HL-60 (cell line): ENCODE measurements around the gene FMN1.

ENCODE experiments used
- DNase-seq, 2 experiments: peaks; one replicate each; pipeline ENCODE4 v3.0.0-alpha.2; 2010 to 2020; ENCODE audit warnings: low read depth in 1 of 2, low spot score in 1 of 2
- H3K27ac ChIP-seq: fragments of 250-450 bp; sonication (Bioruptor Pico); replicated peaks from 2 replicates; pipeline ENCODE4 v1.5.1; 2020; ENCODE audit warnings: mild to moderate bottlenecking, moderate library complexity
- H3K27me3 ChIP-seq: fragments of 250-450 bp; sonication (Bioruptor Pico); 2 replicates; pipeline ENCODE4 v1.5.1; 2021; ENCODE audit warnings: mild to moderate bottlenecking, moderate library complexity; ENCODE audit not compliant: insufficient read depth, poor library complexity, severe bottlenecking
- H3K4me3 ChIP-seq: replicated peaks from 2 replicates; pipeline ENCODE4 v1.5.1; 2011; ENCODE audit warnings: mild to moderate bottlenecking, control low read depth, low read length; ENCODE audit not compliant: insufficient read depth
- GABPA ChIP-seq: IDR thresholded peaks from 2 replicates; pipeline ENCODE4 v1.6.1; 2012; ENCODE audit warnings: low read depth
- POLR2AphosphoS5 ChIP-seq: IDR thresholded peaks from 2 replicates; pipeline ENCODE4 v1.6.1; 2012; ENCODE audit warnings: low read depth
- SPI1 ChIP-seq: IDR thresholded peaks from 2 replicates; pipeline ENCODE4 v1.6.1; 2012; ENCODE audit warnings: low read depth, mild to moderate bottlenecking, borderline replicate concordance
- TF ChIP-seq, protein P1 (sequence below): IDR thresholded peaks from 2 replicates; pipeline ENCODE4 v1.6.1; 2012; ENCODE audit warnings: low read depth; ENCODE audit not compliant: insufficient replicate concordance
- TF ChIP-seq, protein P2 (sequence below): IDR thresholded peaks from one replicate; pipeline ENCODE4 v1.5.1; 2011; ENCODE audit warnings: low read length, control low read depth, inconsistent platforms; ENCODE audit not compliant: insufficient read depth

FMN1 gene

DNA sequence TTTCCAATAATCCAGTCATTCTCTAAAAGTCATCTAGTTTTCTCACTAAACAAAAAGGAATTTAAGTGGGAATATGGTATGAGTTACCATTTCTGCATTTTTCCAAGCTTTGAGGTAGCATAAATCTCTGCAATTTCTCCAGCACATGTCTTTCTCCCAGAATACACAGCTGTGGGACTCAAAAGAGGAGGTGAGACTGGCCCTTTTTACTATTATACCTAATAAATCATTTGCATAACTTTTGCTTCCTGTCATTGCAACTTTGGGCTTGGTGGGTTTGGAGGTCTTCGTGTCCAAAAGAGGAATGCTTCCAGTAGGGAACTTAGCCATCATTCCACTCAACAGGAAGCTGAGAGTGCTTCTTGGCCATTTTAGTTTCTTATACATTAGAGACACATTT lies 94.8 kb downstream of the FMN1 start:
- Histone ChIP-seq H3K4me3 (no peak overlapping the region), H3K27ac (no peak overlapping the region), H3K27me3 (no peaks in the 10 kb centered on the region)
- TF ChIP-seq GABPA, result no peak
- TF ChIP-seq POLR2AphosphoS5, result no peak
- TF ChIP-seq, protein P1, sequence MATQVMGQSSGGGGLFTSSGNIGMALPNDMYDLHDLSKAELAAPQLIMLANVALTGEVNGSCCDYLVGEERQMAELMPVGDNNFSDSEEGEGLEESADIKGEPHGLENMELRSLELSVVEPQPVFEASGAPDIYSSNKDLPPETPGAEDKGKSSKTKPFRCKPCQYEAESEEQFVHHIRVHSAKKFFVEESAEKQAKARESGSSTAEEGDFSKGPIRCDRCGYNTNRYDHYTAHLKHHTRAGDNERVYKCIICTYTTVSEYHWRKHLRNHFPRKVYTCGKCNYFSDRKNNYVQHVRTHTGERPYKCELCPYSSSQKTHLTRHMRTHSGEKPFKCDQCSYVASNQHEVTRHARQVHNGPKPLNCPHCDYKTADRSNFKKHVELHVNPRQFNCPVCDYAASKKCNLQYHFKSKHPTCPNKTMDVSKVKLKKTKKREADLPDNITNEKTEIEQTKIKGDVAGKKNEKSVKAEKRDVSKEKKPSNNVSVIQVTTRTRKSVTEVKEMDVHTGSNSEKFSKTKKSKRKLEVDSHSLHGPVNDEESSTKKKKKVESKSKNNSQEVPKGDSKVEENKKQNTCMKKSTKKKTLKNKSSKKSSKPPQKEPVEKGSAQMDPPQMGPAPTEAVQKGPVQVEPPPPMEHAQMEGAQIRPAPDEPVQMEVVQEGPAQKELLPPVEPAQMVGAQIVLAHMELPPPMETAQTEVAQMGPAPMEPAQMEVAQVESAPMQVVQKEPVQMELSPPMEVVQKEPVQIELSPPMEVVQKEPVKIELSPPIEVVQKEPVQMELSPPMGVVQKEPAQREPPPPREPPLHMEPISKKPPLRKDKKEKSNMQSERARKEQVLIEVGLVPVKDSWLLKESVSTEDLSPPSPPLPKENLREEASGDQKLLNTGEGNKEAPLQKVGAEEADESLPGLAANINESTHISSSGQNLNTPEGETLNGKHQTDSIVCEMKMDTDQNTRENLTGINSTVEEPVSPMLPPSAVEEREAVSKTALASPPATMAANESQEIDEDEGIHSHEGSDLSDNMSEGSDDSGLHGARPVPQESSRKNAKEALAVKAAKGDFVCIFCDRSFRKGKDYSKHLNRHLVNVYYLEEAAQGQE, result no peak
- no peak for TF ChIP-seq SPI1
- TF ChIP-seq, protein P2, sequence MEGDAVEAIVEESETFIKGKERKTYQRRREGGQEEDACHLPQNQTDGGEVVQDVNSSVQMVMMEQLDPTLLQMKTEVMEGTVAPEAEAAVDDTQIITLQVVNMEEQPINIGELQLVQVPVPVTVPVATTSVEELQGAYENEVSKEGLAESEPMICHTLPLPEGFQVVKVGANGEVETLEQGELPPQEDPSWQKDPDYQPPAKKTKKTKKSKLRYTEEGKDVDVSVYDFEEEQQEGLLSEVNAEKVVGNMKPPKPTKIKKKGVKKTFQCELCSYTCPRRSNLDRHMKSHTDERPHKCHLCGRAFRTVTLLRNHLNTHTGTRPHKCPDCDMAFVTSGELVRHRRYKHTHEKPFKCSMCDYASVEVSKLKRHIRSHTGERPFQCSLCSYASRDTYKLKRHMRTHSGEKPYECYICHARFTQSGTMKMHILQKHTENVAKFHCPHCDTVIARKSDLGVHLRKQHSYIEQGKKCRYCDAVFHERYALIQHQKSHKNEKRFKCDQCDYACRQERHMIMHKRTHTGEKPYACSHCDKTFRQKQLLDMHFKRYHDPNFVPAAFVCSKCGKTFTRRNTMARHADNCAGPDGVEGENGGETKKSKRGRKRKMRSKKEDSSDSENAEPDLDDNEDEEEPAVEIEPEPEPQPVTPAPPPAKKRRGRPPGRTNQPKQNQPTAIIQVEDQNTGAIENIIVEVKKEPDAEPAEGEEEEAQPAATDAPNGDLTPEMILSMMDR, result no peak
- no peak for DNase-seq

DNA sequence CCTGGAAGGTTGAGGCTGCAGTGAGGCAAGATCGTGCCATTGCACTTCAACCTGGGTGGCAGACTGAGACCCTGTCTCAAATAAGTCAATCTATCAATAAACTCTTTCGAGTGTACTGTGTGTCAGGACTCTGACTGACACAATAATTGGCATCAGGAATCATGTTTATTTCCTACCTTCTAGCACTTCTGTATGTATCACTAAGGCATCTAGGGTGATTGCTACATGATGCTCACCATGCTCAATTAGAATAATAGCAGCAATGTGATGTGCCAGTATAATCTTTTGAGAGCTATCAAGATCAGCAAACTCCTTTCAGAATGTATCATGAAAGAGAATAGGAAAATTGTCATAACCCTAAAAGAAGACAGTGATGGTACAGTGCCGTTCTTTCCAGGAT lies 95.3 kb downstream of the FMN1 start:
- no peak for TF ChIP-seq POLR2AphosphoS5
- TF ChIP-seq, protein P2, result no peak
- no peak for TF ChIP-seq SPI1
- TF ChIP-seq GABPA, result no peak
- TF ChIP-seq, protein P1, result no peak
- no peak overlapping the region for H3K27ac ChIP-seq

DNA sequence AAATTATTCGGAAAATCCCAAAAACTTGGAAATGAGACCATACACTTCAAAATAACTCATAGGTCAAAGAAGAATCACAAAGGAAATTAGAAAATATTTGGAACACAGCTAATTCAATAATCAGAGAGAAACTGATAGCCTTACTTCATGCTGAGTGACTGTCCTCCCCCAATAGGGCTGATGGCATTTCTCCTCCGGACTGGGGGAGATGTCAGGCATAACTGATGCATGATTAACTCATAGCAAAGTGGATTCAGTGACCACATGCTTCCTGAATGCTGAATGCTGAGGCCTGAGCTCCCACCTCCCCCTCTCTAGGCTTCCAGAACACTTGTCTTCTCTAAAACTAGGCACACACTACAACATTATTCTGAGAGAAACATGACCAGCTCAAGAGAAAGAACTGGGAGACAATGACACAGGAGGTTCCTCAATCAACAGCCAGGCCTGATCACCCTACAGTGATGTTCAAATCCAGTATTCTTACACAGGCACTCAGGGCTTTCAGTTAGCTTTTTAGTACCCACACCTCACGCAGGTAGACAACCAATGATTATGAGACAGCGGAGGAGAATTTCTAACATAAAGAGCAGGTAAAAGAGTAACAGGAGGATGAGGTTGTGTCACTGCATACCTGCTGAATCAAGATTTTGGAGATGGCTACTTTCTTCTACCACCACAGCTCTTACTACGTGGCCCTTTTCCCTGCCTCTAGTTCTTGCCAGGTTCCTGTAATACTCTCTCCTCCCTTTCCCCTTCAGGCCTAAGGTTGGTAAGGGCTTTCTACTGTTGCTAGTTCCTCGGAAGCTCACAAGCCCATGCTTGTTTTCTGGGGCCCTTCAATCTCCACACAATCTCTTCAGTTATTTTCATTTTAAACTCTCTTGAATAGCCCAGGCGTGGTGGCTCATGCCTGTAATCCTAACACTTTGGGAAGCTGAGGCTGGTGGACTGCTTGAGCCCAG lies 96.1 kb downstream of the FMN1 start:
- DNase-seq, result no peak

More for the DNA sequence above, 95.3 kb downstream of the FMN1 start:
- no peaks in the 10 kb centered on the region for H3K27me3 ChIP-seq
- DNase-seq, result no peak
- no peak overlapping the region for H3K4me3 ChIP-seq

More for the DNA sequence above, 96.1 kb downstream of the FMN1 start:
- TF ChIP-seq, protein P1, result no peak
- TF ChIP-seq POLR2AphosphoS5 (no peak), SPI1 (no peak), GABPA (no peak)
- TF ChIP-seq, protein P2, result no peak
- Histone ChIP-seq H3K27me3 (no peaks in the 10 kb centered on the region), H3K4me3 (no peak overlapping the region), H3K27ac (no peak overlapping the region)
